HepG2 (cell line): ENCODE measurements around the gene NCOA5. TPM values are rescaled to one million over a fixed set of nuclear protein-coding genes. Genes with fewer than 3 reads are reported as not detected.

ENCODE experiments used
- HCFC1 ChIP-seq: fragments of 150-350 bp; IDR thresholded peaks from 2 replicates; pipeline ENCODE4 v1.6.1; 2014; ENCODE audit warnings: low read depth, low read length
- MAZ ChIP-seq, 2 experiments: sonication (generic) in 1 of 2; formaldehyde crosslinking in 1 of 2; IDR thresholded peaks; 2 replicates each; pipeline versions ENCODE4 v1.5.0 to v1.6.1; 2012 to 2020; ENCODE audit warnings: low read depth in 2 of 2, mild to moderate bottlenecking in 2 of 2, borderline replicate concordance in 1 of 2, improper control_type of control experiment in 1 of 2, low read length in 1 of 2, missing genetic modification reagents in 1 of 2, moderate library complexity in 1 of 2
- PHF5A ChIP-seq: IDR thresholded peaks from one replicate; pipeline ENCODE4 v1.6.1; 2018; ENCODE audit warnings: low read depth, missing genetic modification reagents; ENCODE audit not compliant: unreplicated experiment
- ZNF333 ChIP-seq: sonication (generic); formaldehyde crosslinking; IDR thresholded peaks from 2 replicates; pipeline ENCODE4 v1.4.0; 2020; ENCODE audit warnings: mild to moderate bottlenecking, missing genetic modification reagents, borderline replicate concordance
- ZNF343 ChIP-seq: sonication (generic); formaldehyde crosslinking; IDR thresholded peaks from 2 replicates; pipeline ENCODE4 v1.4.0; 2020; ENCODE audit warnings: mild to moderate bottlenecking, missing genetic modification reagents
- ZNF570 ChIP-seq: sonication (generic); formaldehyde crosslinking; IDR thresholded peaks from 2 replicates; pipeline ENCODE4 v1.4.0; 2020; ENCODE audit warnings: mild to moderate bottlenecking, missing genetic modification reagents, borderline replicate concordance
- ZNF674 ChIP-seq: sonication (generic); formaldehyde crosslinking; IDR thresholded peaks from 2 replicates; pipeline ENCODE4 v1.5.0; 2020; ENCODE audit warnings: low read depth, mild to moderate bottlenecking, missing genetic modification reagents
- polyA plus RNA-seq, 8 experiments: library from polyadenylated mRNA; depleted of rRNA in 3 of 8; stranded (reverse) in 7 of 8; unstranded in 1 of 8; fragments of >200 nt; fragmentation: Illumina TruSeq in 4 of 8; extraction: Trizol in 4 of 8; gene quantifications; 2 replicates each; pipeline versions ENCODE4 v1.2.1 to v1.2.3, GENCODE V29; 2011 to 2016; ENCODE audit warnings: low read depth in 4 of 8, missing spikeins in 1 of 8, mixed read lengths in 1 of 8; ENCODE audit not compliant: insufficient read depth in 1 of 8
- total RNA-seq, 5 experiments: library from RNA; depleted of rRNA; stranded (reverse); fragments of >200 nt; fragmentation: Illumina TruSeq; extraction: Trizol; gene quantifications; 2 replicates each; pipeline ENCODE4 v1.2.3, GENCODE V29; 2016; ENCODE audit warnings: low read depth in 1 of 5
- TF ChIP-seq, protein P1 (sequence below): IDR thresholded peaks from 2 replicates; pipeline ENCODE4 v1.6.1; 2016; ENCODE audit warnings: missing genetic modification reagents, missing compliant biosample characterization
- TF ChIP-seq, protein P2 (sequence below): sonication (generic); formaldehyde crosslinking; IDR thresholded peaks from 2 replicates; pipeline ENCODE4 v1.5.1; 2020; ENCODE audit warnings: mild to moderate bottlenecking, missing genetic modification reagents, borderline replicate concordance
- TF ChIP-seq, protein P3 (sequence below): sonication (generic); formaldehyde crosslinking; IDR thresholded peaks from 2 replicates; pipeline ENCODE4 v1.4.0; 2020; ENCODE audit warnings: mild to moderate bottlenecking, missing genetic modification reagents
- TF ChIP-seq, protein P4 (sequence below): sonication (generic); formaldehyde crosslinking; IDR thresholded peaks from 2 replicates; pipeline ENCODE4 v1.8.1; 2022; ENCODE audit warnings: low read depth, mild to moderate bottlenecking, missing genetic modification reagents
- TF ChIP-seq, protein P5 (sequence below): sonication (generic); formaldehyde crosslinking; IDR thresholded peaks from 2 replicates; pipeline ENCODE4 v1.4.0; 2020; ENCODE audit warnings: missing genetic modification reagents, borderline replicate concordance
- TF ChIP-seq, protein P6 (sequence below): sonication (generic); formaldehyde crosslinking; IDR thresholded peaks from 2 replicates; pipeline ENCODE4 v1.8.1; 2023; ENCODE audit warnings: missing genetic modification reagents, inconsistent platforms, borderline replicate concordance
- TF ChIP-seq, protein P7 (sequence below): sonication (generic); formaldehyde crosslinking; IDR thresholded peaks from 2 replicates; pipeline ENCODE4 v1.4.0; 2020; ENCODE audit warnings: missing genetic modification reagents

Gene NCOA5
- total and polyA plus RNA-seq, 2 of the 13 experiments (the other 11 are each of a cell fraction or from before 2014, with no cell fraction given), result 16.5 to 28.4 TPM

DNA sequence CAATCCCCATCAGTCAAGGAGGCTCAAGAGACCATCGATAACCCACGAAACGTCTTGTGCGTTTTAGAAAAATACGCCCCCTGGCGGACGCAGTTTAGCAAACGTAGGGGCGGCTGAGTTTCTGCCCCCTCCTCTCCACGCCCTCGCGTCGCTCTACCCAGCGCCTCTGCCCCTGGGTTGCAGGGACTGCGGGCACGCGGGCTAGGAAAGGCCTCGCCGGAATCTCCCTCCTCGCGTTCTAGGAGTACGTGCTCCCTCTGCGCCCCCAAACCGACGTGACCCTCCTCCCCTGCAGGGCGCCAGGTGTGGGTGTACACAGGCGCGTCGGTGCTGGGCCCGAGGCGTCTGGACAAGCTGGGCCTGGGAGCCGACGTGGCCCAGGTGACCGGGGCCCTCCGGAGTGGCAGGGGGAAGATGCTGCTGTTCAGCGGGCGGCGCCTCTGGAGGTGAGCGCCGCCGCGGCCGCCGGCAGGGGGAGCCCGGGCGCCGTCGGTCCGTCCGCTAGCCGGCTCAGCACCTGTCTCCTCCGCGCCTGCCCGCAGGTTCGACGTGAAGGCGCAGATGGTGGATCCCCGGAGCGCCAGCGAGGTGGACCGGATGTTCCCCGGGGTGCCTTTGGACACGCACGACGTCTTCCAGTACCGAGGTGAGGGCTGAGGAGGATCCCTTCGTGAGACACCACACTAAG, 75.8 kb downstream of the NCOA5 start (continued):
- TF ChIP-seq, protein P1, sequence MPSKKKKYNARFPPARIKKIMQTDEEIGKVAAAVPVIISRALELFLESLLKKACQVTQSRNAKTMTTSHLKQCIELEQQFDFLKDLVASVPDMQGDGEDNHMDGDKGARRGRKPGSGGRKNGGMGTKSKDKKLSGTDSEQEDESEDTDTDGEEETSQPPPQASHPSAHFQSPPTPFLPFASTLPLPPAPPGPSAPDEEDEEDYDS (CRISPR knock-in tag), result no peak
- TF ChIP-seq, protein P2, sequence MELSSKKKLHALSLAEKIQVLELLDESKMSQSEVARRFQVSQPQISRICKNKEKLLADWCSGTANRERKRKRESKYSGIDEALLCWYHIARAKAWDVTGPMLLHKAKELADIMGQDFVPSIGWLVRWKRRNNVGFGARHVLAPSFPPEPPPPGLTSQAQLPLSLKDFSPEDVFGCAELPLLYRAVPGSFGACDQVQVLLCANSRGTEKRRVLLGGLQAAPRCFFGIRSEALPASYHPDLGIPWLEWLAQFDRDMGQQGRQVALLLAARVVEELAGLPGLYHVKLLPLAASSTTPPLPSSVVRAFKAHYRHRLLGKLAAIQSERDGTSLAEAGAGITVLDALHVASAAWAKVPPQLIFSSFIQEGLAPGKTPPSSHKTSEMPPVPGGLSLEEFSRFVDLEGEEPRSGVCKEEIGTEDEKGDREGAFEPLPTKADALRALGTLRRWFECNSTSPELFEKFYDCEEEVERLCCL, result no peak; the same call in 1 of the 2 replicates
- TF ChIP-seq PHF5A (CRISPR knock-in tag) (no peak), HCFC1 (peak; percentile 39), ZNF570 (CRISPR knock-in tag) (0 out of 2 replicates have a peak, but pooled peaks have one; percentile 28), MAZ (IDR thresholded peaks at IDR 0.05; ENCODE audit: borderline replicate concordance, low read depth, low read length) (no peak), MAZ (CRISPR knock-in tag; IDR thresholded peaks at IDR 0.05; ENCODE audit: low read depth) (peak; percentile 74), ZNF674 (CRISPR knock-in tag) (no peak), ZNF343 (peak; percentile 92; the same call in 1 of the 2 replicates), ZNF333 (CRISPR knock-in tag) (peak; percentile 86; the same call in 1 of the 2 replicates)
- TF ChIP-seq, protein P3, sequence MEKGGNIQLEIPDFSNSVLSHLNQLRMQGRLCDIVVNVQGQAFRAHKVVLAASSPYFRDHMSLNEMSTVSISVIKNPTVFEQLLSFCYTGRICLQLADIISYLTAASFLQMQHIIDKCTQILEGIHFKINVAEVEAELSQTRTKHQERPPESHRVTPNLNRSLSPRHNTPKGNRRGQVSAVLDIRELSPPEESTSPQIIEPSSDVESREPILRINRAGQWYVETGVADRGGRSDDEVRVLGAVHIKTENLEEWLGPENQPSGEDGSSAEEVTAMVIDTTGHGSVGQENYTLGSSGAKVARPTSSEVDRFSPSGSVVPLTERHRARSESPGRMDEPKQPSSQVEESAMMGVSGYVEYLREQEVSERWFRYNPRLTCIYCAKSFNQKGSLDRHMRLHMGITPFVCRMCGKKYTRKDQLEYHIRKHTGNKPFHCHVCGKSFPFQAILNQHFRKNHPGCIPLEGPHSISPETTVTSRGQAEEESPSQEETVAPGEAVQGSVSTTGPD (CRISPR knock-in tag), result no peak
- TF ChIP-seq, protein P4, sequence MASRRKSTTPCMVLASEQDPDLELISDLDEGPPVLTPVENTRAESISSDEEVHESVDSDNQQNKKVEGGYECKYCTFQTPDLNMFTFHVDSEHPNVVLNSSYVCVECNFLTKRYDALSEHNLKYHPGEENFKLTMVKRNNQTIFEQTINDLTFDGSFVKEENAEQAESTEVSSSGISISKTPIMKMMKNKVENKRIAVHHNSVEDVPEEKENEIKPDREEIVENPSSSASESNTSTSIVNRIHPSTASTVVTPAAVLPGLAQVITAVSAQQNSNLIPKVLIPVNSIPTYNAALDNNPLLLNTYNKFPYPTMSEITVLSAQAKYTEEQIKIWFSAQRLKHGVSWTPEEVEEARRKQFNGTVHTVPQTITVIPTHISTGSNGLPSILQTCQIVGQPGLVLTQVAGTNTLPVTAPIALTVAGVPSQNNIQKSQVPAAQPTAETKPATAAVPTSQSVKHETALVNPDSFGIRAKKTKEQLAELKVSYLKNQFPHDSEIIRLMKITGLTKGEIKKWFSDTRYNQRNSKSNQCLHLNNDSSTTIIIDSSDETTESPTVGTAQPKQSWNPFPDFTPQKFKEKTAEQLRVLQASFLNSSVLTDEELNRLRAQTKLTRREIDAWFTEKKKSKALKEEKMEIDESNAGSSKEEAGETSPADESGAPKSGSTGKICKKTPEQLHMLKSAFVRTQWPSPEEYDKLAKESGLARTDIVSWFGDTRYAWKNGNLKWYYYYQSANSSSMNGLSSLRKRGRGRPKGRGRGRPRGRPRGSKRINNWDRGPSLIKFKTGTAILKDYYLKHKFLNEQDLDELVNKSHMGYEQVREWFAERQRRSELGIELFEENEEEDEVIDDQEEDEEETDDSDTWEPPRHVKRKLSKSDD (CRISPR knock-in tag), result no peak
- TF ChIP-seq, protein P5, sequence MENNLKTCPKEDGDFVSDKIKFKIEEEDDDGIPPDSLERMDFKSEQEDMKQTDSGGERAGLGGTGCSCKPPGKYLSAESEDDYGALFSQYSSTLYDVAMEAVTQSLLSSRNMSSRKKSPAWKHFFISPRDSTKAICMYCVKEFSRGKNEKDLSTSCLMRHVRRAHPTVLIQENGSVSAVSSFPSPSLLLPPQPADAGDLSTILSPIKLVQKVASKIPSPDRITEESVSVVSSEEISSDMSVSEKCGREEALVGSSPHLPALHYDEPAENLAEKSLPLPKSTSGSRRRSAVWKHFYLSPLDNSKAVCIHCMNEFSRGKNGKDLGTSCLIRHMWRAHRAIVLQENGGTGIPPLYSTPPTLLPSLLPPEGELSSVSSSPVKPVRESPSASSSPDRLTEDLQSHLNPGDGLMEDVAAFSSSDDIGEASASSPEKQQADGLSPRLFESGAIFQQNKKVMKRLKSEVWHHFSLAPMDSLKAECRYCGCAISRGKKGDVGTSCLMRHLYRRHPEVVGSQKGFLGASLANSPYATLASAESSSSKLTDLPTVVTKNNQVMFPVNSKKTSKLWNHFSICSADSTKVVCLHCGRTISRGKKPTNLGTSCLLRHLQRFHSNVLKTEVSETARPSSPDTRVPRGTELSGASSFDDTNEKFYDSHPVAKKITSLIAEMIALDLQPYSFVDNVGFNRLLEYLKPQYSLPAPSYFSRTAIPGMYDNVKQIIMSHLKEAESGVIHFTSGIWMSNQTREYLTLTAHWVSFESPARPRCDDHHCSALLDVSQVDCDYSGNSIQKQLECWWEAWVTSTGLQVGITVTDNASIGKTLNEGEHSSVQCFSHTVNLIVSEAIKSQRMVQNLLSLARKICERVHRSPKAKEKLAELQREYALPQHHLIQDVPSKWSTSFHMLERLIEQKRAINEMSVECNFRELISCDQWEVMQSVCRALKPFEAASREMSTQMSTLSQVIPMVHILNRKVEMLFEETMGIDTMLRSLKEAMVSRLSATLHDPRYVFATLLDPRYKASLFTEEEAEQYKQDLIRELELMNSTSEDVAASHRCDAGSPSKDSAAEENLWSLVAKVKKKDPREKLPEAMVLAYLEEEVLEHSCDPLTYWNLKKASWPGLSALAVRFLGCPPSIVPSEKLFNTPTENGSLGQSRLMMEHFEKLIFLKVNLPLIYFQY, result no peak; the same call in 1 of the 2 replicates
- TF ChIP-seq, protein P6, sequence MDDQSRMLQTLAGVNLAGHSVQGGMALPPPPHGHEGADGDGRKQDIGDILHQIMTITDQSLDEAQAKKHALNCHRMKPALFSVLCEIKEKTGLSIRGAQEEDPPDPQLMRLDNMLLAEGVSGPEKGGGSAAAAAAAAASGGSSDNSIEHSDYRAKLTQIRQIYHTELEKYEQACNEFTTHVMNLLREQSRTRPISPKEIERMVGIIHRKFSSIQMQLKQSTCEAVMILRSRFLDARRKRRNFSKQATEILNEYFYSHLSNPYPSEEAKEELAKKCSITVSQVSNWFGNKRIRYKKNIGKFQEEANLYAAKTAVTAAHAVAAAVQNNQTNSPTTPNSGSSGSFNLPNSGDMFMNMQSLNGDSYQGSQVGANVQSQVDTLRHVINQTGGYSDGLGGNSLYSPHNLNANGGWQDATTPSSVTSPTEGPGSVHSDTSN (CRISPR knock-in tag), result peak; percentile 36; the same call in 1 of the 2 replicates
- TF ChIP-seq, protein P7, sequence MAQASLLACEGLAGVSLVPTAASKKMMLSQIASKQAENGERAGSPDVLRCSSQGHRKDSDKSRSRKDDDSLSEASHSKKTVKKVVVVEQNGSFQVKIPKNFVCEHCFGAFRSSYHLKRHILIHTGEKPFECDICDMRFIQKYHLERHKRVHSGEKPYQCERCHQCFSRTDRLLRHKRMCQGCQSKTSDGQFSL (CRISPR knock-in tag), result no peak
